Measurements from ENCODE around the gene CLDN15.

DNA sequence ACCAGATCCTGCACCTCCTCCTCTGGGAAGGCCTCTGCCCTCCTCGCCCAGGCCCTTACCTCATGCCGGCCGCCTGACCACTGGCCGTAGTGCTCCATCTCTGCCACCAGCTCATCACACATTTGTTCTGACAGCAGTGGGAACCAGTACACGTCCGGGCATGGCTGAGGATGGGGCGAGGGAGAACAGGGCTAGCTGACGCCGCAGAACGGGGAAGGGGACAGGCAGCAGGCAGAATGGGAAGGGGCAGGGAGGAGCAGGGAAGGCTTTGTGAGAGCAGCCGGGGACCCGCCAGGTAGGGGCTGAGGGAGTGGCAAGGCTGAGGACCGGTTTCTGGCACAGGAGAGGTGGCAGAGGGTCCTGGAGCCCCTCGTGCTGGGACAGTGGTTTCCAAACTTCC lies 28.8 kb downstream of the CLDN15 start:
- TF ChIP-seq, protein P1, sequence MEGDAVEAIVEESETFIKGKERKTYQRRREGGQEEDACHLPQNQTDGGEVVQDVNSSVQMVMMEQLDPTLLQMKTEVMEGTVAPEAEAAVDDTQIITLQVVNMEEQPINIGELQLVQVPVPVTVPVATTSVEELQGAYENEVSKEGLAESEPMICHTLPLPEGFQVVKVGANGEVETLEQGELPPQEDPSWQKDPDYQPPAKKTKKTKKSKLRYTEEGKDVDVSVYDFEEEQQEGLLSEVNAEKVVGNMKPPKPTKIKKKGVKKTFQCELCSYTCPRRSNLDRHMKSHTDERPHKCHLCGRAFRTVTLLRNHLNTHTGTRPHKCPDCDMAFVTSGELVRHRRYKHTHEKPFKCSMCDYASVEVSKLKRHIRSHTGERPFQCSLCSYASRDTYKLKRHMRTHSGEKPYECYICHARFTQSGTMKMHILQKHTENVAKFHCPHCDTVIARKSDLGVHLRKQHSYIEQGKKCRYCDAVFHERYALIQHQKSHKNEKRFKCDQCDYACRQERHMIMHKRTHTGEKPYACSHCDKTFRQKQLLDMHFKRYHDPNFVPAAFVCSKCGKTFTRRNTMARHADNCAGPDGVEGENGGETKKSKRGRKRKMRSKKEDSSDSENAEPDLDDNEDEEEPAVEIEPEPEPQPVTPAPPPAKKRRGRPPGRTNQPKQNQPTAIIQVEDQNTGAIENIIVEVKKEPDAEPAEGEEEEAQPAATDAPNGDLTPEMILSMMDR (conservative IDR thresholded peaks at IDR 0.05 in 1 of 2, IDR thresholded peaks at IDR 0.05 in 1 of 2; ENCODE audit: low read depth in 1 of 2, low read length in 2 of 2): no peak
- TF ChIP-seq EZH2 (IDR thresholded peaks at IDR 0.05; ENCODE audit: low read length, missing control alignments): no peak

Measured in fibroblast of lung (primary cell).